NCI-H526 (cell line): Measurements from ENCODE around the gene FRRS1.
A peak's percentile ranks its signal among the peaks of the same experiment; 100 is the strongest.
"Not testable (repeated sequence)": the region's sequence is repeated elsewhere in the genome, so short reads cannot be mapped to it uniquely, and the experiment has no call there.

Source experiments
- DNase-seq, 2 experiments: peaks; one replicate each; lab custom pipeline; 2025; lab: John Stamatoyannopoulos, UW

The FRRS1 gene

GRCh38 chr1:99766378-99766800, at the start of gene FRRS1:
TSS of gene FRRS1 (minus strand) at chr1:99766635. CDS start at chr1:99748768, 17,867 bp downstream.
- peak; percentile 59 to 79 for DNase-seq

- DNase-seq, result no peak
These were observed 48.0 kb upstream of the FRRS1 start for GRCh38 chr1:99814373-99814900.

- DNase-seq, result no peak
These were observed 45.3 kb upstream of the FRRS1 start for GRCh38 chr1:99811747-99812146.

DNA sequence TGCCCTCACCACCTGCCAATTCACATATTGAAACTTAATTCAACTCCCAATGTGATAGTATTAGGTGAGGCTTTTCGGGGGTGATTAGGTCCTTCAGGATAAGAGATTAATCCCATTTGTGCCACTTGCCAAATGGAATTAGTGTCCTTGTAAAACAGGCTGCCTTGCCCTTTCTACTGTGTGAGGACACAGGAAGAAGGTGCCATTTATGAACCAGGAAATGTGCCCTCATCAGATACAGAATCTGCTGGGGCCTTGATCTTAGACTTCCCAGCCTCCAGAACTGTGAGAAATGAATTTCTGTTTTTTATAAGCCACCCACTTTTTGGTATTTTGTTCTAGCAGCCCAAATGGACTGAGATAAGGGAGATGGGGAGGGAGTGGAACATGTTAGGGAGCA, 44.6 kb upstream of the FRRS1 start:
- no peak for DNase-seq

- peak; percentile 61 to 85 for DNase-seq
These were observed 42.1 kb upstream of the FRRS1 start for GRCh38 chr1:99808391-99809115.

DNA sequence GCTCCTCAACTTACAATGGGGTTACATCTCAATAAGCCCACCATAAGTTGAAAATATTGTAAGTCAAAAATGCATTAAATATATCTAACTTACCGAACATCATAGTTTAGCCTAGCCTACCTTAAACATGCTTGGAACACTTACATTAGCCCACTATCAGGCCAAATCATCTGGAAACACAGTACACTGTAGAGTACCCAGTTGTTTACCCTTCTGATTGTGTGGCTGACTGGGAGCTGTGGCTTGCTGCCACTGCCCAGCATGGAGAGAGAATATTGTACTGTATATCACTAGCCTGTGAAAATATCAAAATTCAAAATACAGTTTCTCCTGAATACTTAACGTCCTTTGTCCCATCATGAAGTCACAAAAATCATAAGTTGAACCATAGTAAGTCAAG, 40.4 kb upstream of the FRRS1 start:
- no peak for DNase-seq

DNA sequence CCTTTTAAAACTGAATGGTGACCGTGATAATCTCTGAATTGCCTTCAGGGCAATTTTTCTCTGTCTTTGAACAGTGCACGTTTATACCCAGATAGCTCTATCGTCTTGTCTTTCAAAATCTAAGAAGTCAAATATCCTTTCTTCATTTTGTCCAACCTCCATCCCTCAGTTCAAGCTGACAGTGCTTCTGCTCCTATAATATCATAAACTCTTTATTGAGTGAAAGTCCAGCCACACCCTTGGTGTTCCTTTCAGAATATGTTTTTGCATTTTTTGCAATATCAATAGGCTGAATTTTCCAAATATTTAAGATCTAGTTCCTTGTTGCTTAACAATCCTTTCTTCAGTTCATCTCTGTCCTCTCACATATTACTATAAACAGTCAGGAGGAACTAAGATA, 35.1 kb upstream of the FRRS1 start:
- DNase-seq, result no peak

- DNase-seq, result not testable (repeated sequence)
These were observed 27.4 kb upstream of the FRRS1 start for GRCh38 chr1:99793861-99794260.

DNA sequence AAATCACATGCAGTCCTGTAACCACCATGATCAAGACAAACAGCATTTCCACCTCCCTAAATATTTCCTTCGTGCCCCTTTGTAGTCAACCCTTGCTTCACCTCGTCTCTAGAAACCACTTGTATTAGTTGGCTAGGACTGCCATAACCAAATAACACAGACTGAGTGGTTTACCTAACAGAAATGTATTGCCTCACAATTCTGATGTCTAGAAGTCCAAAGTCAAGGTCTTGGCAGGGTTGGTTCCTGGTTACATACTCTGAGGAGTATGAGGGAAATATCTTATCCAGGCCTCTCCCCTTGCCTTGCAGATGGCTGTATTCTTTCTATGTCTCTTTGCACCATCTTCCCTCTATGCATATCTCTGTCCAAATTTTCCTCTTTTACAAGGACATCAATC, 23.3 kb upstream of the FRRS1 start:
- no peak for DNase-seq

- no peak for DNase-seq
These were observed 22.5 kb upstream of the FRRS1 start for GRCh38 chr1:99788896-99789295.

DNA sequence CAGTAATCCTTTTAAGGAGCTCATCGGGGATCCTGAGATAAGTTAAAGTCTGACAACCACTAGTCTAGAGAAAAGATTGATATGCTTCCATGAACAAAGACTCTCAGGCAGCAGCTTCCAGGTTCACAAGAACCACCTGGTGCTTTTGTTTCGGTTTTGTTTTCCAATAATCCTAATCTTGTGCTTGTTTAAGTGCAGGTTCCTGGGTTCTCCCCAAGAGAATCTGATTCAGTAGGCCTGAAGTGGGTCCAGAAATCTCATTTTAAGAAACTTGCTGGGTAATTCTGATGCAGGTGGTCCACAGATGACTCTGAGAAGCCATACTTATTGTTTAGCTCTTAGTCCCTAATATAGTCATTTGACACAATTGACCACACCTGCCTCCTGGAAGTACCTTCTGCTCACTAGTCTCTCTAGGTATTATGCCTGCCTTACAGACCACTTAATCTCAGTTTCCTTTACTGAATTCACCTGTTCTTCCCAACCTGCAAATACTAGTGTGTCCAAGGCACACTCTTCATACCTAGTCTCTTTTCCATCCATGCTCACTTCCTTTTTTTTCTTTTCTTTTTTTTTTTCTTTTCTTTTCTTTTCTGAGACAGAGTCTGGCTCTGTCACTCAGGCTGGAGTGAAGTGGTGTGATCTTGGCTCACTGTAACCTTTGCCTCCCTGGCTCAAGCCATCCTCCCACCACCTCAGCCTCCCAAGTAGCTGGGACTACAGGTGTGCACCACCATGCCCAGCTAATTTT, 20.5 kb upstream of the FRRS1 start:
- DNase-seq, result no peak

DNA sequence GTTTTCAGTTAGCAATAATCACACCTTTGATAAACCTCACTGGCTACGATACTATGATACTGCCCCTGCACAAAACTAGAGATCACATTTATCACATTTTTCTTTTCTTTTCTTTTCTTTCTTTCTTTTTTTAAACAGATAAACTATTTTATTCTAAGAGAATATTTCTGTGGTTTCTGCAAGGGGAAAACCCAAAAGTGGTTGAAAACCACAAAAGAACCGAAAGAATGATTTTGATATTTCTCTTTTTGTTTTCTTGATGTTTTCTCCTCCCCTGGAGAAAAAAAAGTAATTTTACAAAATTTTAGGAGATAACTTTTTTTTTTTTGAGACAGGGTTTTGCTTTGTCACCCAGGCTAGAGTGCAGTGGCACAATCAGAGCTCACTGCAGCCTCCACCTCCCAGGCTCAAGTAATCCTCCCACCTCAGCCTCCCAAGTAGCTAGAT, 18.4 kb upstream of the FRRS1 start:
- no peak for DNase-seq

- DNase-seq, result no peak
These were observed 17.7 kb upstream of the FRRS1 start for GRCh38 chr1:99784143-99784542.

DNA sequence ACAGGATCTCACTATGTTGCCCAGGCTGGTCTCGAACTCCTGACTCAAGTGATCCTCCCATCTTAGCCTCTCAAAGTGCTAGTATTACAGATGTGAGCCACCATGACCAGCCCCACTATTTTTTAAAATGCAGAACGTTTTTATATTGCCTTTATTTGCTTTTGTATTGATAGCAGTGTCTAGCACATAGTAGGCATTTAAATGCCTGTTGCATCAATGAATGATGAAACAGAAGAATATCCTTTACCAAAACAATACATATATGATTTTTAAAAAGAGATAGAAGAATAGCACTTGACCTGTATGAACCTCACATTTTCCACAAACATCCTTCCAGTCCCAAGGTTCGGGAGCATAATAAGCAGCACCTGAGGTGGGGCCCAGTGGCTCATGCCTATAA, 16.5 kb upstream of the FRRS1 start:
- DNase-seq, result no peak

- DNase-seq, result no peak
These were observed 16.0 kb upstream of the FRRS1 start for GRCh38 chr1:99782397-99782796.

DNA sequence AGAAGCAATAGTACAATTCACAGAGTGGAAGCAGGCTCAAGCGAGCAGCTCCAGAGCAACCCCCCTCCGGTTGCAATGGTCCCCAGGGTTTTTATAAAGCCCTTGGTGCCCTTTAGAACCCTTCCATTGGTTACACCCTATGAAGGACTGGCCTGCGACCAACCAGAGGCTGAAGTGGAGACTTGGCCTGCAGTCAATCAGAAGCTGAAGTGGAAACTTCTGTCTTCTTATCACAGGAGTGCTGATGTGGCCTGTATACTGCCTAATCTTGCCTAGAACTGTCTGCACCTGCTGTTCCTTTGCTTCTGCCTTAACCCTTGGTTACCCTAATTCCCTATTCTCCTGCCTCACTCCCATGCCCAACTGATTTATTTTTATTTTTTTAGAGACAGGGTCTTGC, 15.4 kb upstream of the FRRS1 start:
- no peak for DNase-seq

DNA sequence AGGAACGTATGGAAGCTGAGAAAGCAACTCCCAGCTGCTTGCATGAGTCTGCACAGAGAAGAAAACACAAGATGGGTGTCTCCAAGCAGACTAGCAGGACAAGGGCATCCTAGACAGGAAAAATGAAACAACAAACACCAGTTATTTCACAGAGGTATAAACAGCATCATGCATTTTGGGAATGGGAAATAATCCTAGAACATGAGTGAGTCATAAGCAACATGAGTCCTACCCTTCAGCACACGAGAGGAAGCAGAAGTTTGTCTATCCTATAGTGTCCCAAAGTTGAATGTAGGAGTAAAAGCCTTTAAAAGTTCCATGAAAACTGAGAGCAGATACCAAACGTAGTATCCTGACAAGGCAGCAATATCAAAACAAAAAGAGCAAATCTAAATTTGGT, 11.3 kb upstream of the FRRS1 start:
- DNase-seq, result no peak

- no peak for DNase-seq
These were observed 9.7 kb upstream of the FRRS1 start for GRCh38 chr1:99776120-99776519.

- no peak for DNase-seq
These were observed 6.4 kb upstream of the FRRS1 start for GRCh38 chr1:99772809-99773208.

DNA sequence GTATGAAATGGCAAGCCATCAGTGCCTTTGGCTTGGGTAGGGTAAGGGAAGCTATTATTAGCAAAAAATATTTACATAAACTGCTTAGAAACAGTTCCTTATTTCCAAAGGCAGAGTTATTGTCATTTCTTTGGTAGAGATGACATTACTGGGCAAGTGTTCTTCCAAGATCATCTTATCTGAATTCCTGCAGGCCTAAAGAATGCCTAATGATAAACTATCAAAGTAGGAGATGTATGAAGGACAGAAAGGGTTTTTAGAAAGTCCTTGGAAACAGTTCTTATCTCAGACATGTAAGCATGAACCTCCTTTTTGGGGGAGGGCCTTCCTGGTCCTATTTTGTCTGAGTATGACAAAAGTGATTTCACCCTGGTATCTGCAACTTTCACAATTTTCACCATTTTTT, 5.1 kb upstream of the FRRS1 start:
- DNase-seq, result no peak

DNA sequence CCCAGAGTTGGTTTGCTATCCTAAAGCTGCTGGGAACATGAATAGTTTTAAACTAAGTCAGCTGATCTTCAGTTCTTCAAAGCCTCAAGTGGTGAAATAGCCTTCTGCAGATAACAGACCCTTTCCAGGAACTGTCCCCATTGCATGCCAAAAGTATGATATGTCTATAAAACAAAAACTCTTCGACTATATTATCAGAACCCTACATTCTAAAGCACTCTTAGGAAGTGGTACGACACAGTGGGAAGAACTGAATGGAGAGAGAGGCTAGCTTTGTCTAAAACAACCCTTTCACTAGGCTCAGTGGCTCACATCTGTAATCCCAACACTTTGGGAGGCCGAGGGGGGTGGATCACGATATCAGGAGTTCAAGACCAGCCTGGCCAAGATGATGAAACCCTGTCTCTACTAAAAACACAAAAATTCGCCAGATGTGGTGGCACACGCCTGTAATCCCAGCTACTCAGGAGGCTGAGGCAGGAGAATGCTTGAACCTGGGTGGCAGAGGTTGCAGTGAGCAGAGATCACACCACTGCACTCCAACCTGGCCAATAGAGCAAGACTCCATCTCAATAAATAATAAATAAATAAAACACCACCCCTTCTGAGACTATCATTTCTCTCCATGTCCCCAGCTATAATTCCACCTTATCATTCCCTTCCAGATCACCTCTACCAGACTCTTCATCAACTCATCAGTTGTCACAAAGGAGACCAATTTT, 2.2 kb upstream of the FRRS1 start:
- no peak for DNase-seq

DNA sequence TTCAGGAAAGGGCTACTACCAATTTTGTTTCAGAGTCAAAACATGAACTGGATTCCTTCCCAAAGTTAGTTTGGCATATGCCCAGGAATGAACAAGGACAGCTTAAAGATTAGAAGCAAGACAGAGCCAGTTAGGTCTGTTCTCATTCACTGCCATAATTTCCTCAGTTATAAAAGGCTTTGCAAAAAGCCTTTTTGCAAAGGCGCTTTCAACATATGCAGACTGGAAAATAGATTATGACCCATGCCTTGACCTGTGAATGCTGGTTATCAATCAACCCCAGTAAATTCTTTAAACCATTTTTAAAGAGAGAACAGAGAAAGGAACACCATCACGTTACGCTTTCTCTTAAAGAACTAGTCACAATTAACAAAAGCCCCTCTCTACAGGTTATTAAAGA, 1.7 kb upstream of the FRRS1 start:
- no peak for DNase-seq

GRCh38 chr1:99764909-99765308, 1.5 kb downstream of the FRRS1 start:
- no peak for DNase-seq
